ENCODE results near the gene REV3L.
"Not testable (repeated sequence)": the region's sequence is repeated elsewhere in the genome, so short reads cannot be mapped to it uniquely, and the experiment has no call there.

Gene REV3L

DNA sequence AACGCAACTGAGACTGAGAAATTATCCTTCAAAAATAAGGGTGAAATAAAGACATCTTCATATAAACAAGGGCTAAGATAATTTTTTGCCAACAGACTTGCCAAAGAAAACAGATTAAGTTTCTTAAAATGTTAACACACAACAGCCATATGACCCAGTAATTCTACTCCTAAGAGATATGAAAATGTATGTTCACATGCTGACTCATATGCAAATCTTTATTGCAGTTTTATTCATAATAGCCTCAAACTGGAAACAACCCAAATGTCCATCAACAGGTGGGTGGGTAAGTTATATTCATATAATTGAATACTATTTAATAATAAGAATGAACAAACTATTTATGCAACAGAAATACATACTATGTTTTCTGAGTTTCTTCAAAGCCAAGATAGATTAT is 140.1 kb downstream of the REV3L start:
- DNase-seq (ENCODE audit: insufficient read length, low spot score): no peak
- no peak for FAIRE-seq
- TF ChIP-seq SPI1 (IDR thresholded peaks at IDR 0.05; ENCODE audit: low read depth, low read length) (no peak), POU2F2 (IDR thresholded peaks at IDR 0.05; ENCODE audit: low read depth, low read length) (no peak), POLR2AphosphoS5 (IDR thresholded peaks at IDR 0.05; ENCODE audit: low read depth, low read length) (no peak), POLR2A (IDR thresholded peaks at IDR 0.05; ENCODE audit: low read depth, low read length) (no peak), PAX5 (IDR thresholded peaks at IDR 0.05; ENCODE audit: insufficient read depth, low read length, severe bottlenecking) (no peak), TAF1 (IDR thresholded peaks at IDR 0.05; ENCODE audit: low read depth, low read length) (no peak)

DNA sequence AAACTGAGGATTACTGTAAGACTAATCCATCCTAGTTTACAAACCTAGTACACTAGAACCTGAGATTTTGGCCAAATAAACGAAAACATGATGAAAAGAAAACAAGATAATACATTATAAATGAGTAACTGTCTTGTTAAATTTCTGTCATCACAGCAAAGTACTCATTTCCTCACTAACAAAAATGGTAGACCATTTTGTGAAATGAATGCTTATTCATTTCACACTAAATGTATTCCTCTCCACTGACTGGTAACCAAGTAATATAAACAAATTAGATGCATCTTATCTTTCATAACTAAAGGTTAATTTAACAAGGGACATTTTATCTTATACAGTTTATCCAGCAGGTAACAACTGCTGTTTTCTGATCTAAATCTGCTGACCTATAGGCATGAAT is 143.7 kb downstream of the REV3L start:
- DNase-seq (ENCODE audit: insufficient read length, low spot score): no peak
- no peak for TF ChIP-seq POLR2A (IDR thresholded peaks at IDR 0.05; ENCODE audit: low read depth, low read length)
- no peak for TF ChIP-seq TAF1 (IDR thresholded peaks at IDR 0.05; ENCODE audit: low read depth, low read length)
- no peak for TF ChIP-seq POLR2AphosphoS5 (IDR thresholded peaks at IDR 0.05; ENCODE audit: low read depth, low read length)
- TF ChIP-seq SPI1 (IDR thresholded peaks at IDR 0.05; ENCODE audit: low read depth, low read length): no peak
- TF ChIP-seq PAX5 (IDR thresholded peaks at IDR 0.05; ENCODE audit: insufficient read depth, low read length, severe bottlenecking): no peak
- no peak for TF ChIP-seq POU2F2 (IDR thresholded peaks at IDR 0.05; ENCODE audit: low read depth, low read length)
- no peak for FAIRE-seq

DNA sequence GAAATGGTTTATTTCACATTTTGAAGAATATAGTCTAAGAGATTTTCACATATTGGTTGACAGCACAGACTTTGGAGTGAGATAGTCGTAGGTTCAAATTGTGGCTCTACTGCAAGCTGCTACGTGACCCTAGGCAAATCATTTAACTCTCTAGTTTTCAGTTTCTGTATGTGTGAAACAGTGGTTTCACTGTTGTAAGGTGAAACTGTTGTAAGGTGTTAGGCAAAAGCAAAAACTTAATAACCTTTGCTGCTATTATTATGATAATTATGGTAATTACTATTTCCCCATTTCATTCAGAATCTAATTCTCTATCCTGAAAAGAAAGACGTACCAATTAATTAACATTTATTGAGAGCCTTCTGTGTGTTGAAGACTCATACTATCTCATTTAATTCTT is 144.2 kb downstream of the REV3L start:
- DNase-seq (ENCODE audit: insufficient read length, low spot score): peak; percentile 1
- FAIRE-seq: peak; percentile 81
- TF ChIP-seq PAX5 (IDR thresholded peaks at IDR 0.05; ENCODE audit: insufficient read depth, low read length, severe bottlenecking) (no peak), POLR2A (IDR thresholded peaks at IDR 0.05; ENCODE audit: low read depth, low read length) (no peak), POU2F2 (IDR thresholded peaks at IDR 0.05; ENCODE audit: low read depth, low read length) (no peak), SPI1 (IDR thresholded peaks at IDR 0.05; ENCODE audit: low read depth, low read length) (no peak), TAF1 (IDR thresholded peaks at IDR 0.05; ENCODE audit: low read depth, low read length) (no peak), POLR2AphosphoS5 (IDR thresholded peaks at IDR 0.05; ENCODE audit: low read depth, low read length) (no peak)

DNA sequence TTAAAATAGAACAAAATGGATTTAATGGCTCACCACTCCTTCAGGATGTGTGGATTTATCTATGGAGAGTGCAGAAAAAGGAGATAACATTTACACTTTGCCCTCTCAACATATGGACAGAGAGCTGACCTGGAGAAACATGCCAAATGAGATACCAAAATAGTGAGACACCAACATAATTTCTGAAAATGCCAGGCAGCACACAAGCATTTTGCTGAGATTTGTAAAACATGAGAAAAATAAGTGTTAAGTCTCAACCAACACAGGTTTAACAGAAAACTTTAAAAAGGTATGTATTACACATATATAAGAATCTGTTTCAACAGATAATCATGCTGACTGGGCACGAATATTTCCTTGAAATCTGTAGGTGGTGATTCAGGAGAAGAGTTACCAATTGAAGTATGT is 145.2 kb downstream of the REV3L start:
- TF ChIP-seq POLR2AphosphoS5 (IDR thresholded peaks at IDR 0.05; ENCODE audit: low read depth, low read length) (no peak), POU2F2 (IDR thresholded peaks at IDR 0.05; ENCODE audit: low read depth, low read length) (no peak), POLR2A (IDR thresholded peaks at IDR 0.05; ENCODE audit: low read depth, low read length) (no peak)
- FAIRE-seq: peak; percentile 13
- DNase-seq (ENCODE audit: insufficient read length, low spot score): no peak

DNA sequence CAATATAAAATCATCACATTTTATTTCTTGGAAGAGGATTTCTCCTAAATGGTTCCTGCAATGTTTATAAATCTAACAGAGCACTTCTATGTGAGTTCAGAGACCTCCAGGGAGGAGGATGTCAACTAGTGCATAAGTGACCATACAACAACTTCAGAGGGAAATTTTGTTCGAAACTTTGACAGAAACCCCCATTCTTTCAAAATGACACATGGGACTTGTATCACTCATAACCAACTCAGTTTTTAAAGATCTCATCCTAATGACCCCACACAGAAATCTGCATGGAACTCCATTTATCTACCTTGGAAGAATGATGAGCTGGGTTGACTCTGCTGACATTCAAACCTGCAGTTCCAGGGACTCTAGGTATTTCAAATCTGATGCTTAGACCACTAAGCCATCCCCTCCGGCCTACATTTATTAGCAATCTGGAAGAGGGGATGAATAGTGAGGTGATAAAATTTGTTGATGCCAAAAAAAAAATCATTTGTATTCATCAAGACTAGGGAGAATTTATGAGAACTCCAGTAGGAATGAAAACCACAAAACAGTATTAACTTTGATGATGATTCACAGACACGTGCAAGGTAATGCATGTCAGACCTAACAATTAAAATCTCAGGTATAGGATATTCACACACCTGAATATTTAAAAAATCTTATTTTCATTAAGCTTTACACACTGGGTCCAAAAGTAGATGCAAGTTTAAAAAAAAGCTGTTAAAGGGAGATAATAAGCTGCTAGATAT is 153.0 kb downstream of the REV3L start:
- DNase-seq (ENCODE audit: insufficient read length, low spot score): no peak
- FAIRE-seq: no peak

DNA sequence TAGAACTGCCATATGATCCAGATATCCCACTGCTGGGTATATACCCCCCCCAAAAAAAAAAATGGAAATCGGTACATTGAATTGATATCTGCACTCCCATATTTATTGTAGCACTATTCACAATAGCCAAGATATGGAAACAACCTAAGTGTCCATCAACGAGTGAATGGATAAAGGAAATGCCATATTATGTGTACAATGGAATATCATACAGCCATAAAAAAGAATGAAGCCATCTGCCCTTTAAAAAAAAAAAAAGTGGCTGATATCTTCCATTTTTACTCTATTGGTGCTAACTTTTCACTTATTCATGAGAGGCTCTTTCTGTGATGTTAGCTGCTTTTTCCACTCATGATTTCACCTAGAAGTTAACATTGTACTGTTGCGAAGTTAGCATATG is 156.5 kb downstream of the REV3L start:
- FAIRE-seq (no peak), DNase-seq (ENCODE audit: insufficient read length, low spot score) (no peak)
- TF ChIP-seq POLR2A (IDR thresholded peaks at IDR 0.05; ENCODE audit: low read depth, low read length) (no peak), SPI1 (IDR thresholded peaks at IDR 0.05; ENCODE audit: low read depth, low read length) (no peak), POU2F2 (IDR thresholded peaks at IDR 0.05; ENCODE audit: low read depth, low read length) (no peak), PAX5 (IDR thresholded peaks at IDR 0.05; ENCODE audit: insufficient read depth, low read length, severe bottlenecking) (no peak), POLR2AphosphoS5 (IDR thresholded peaks at IDR 0.05; ENCODE audit: low read depth, low read length) (no peak)

More for the DNA sequence above, 153.0 kb downstream of the REV3L start:
- TF ChIP-seq POLR2AphosphoS5 (IDR thresholded peaks at IDR 0.05; ENCODE audit: low read depth, low read length): no peak

DNA sequence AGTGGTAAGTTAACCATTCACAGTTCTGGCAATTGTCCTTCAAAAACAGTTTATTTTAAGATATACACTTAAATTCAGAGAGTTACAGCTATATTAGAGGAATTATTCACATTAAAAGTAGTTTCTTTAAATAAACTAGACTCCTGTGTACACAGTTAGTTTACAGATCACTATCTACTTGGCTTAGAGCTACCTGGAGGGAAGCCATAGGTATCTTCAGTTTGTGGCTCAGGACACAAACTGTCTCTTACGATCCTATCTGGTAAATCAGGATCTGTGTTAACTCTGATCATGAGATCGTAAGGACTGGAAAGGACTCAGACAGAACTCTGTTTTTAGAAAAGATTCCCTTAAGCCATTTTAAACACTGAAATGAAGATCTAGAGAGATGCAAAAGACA is 160.9 kb downstream of the REV3L start:
- FAIRE-seq: no peak
- TF ChIP-seq TAF1 (IDR thresholded peaks at IDR 0.05; ENCODE audit: low read depth, low read length): no peak
- no peak for TF ChIP-seq SPI1 (IDR thresholded peaks at IDR 0.05; ENCODE audit: low read depth, low read length)
- no peak for TF ChIP-seq POLR2A (IDR thresholded peaks at IDR 0.05; ENCODE audit: low read depth, low read length)
- no peak for TF ChIP-seq POLR2AphosphoS5 (IDR thresholded peaks at IDR 0.05; ENCODE audit: low read depth, low read length)
- no peak for TF ChIP-seq PAX5 (IDR thresholded peaks at IDR 0.05; ENCODE audit: insufficient read depth, low read length, severe bottlenecking)
- TF ChIP-seq POU2F2 (IDR thresholded peaks at IDR 0.05; ENCODE audit: low read depth, low read length): no peak
- no peak for DNase-seq (ENCODE audit: insufficient read length, low spot score)

DNA sequence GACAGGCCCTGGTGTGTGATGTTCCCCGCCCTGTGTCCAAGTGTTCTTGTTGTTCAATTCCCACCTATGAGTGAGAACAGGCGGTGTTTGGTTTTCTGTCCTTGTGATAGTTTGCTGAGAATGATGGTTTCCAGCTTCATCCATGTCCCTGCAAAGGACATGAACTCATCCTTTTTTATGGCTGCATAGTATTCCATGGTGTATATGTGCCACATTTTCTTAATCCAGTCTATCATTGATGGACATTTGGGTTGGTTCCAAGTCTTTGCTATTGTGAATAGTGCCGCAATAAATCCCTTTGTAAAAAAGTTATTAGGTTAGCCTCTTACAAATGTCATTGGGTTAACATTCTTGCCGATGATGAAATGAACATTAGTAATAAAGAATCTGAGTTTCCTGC is 175.1 kb downstream of the REV3L start:
- FAIRE-seq; DNase-seq (ENCODE audit: insufficient read length, low spot score): not testable (repeated sequence)

DNA sequence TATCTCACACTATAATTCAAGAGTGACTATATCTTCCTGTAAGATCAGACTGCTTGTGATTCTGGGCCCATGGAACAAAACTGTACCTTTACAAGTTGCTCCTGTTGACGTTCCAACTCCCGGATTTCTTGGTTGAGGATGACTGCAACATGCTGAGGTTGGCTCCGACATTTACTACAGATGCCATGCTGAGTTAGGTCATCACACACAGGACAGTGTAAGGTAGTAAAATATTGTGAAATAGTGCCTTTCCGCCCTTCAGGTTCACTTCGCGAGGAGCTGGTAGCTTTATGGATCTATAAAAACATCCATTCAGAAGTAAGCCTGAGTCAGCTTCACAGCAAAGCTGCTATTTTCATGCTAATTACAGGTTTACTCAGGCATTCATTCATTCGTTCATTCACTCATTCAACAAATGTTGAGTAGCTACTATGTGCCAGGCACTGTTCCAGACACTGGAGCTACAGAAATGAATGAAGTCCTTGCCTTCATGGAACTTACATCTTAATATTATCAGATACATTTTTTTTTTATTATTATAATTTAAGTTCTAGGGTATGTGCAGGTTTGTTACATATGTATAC is 175.7 kb downstream of the REV3L start:
- TF ChIP-seq TAF1 (IDR thresholded peaks at IDR 0.05; ENCODE audit: low read depth, low read length) (no peak), PAX5 (IDR thresholded peaks at IDR 0.05; ENCODE audit: insufficient read depth, low read length, severe bottlenecking) (no peak), POLR2A (IDR thresholded peaks at IDR 0.05; ENCODE audit: low read depth, low read length) (no peak), POU2F2 (IDR thresholded peaks at IDR 0.05; ENCODE audit: low read depth, low read length) (no peak), SPI1 (IDR thresholded peaks at IDR 0.05; ENCODE audit: low read depth, low read length) (no peak), POLR2AphosphoS5 (IDR thresholded peaks at IDR 0.05; ENCODE audit: low read depth, low read length) (no peak)
- FAIRE-seq (no peak), DNase-seq (ENCODE audit: insufficient read length, low spot score) (no peak)

DNA sequence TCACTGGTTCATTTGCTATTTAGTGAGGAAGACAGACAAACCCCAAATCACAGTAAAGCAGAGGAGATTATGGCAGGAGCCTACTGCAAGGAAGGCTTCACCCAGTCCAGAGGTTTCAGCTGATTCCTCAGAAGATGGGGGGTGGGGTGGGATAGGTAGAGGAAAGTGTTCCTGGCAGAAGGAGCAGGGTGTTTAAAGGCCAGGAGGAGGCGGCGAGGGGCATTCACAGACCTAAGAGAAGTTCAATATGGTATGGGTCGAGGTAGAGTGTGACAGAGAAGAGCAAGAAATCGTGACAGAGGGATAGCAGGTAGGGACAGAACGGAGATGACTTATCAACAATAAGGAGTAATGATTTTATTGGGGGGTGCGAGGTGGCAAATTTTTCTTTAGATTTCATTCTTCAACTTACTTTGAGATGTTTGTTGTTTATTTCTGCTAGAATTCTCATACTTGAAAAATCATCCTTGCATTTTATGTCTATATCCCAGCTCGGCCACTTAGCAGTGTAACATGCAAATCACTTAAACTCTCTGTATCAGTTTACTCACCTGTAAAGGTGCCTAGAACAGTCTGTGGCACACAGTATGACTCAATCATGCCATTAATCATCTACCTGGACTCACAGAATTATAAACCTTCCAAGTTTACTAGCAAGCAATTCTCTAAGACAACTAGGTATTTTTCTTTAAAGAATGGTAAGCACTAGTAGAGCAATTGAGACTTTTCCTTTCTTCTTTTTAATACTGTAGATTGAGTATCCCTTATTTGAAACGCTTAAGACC is 176.7 kb downstream of the REV3L start:
- DNase-seq (ENCODE audit: insufficient read length, low spot score): no peak
- no peak for FAIRE-seq
- TF ChIP-seq POLR2A (IDR thresholded peaks at IDR 0.05; ENCODE audit: low read depth, low read length) (no peak), TAF1 (IDR thresholded peaks at IDR 0.05; ENCODE audit: low read depth, low read length) (no peak), PAX5 (IDR thresholded peaks at IDR 0.05; ENCODE audit: insufficient read depth, low read length, severe bottlenecking) (no peak), SPI1 (IDR thresholded peaks at IDR 0.05; ENCODE audit: low read depth, low read length) (no peak), POU2F2 (IDR thresholded peaks at IDR 0.05; ENCODE audit: low read depth, low read length) (no peak), POLR2AphosphoS5 (IDR thresholded peaks at IDR 0.05; ENCODE audit: low read depth, low read length) (no peak)
